Embryonic facial prominence (tissue), 1 donor: ENCODE data around the gene NDUFB3.

Experiments used
- DNase-seq: peaks from one replicate; pipeline ENCODE4 v3.0.0-alpha.2; 2016; ENCODE audit errors: extremely low spot score

Gene NDUFB3

DNA sequence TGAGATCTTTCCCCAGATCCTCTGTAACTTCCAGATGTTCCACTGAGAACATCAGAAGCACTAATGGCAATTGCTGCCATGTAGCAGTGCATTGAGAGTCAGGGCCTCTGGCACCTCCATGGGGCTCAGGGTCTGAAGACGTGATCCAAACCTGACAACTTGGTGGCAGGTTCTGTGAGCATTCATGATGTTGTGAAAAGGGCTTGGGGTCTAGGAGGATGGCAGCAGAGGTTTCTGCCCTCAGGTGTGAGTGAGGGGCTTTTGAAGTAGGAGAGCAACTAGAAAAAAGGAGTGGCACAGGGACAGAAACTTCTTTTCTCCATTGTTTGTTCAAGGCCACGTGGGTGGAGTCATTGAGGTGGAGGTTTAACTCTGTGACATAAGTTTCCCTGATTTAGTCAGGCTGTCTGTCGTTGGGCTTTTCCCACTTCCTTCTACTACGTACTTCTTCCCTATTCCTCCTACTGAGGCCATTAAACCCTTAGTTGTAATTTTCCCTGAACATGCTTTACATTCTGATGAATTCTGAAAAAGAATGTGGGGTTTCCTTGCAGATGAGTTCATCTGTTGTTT is 57.2 kb downstream of the NDUFB3 start:
- DNase-seq = no peak

- DNase-seq = no peak
Measured at GRCh38 chr2:201130524-201131186, 58.9 kb downstream of the NDUFB3 start.

DNA sequence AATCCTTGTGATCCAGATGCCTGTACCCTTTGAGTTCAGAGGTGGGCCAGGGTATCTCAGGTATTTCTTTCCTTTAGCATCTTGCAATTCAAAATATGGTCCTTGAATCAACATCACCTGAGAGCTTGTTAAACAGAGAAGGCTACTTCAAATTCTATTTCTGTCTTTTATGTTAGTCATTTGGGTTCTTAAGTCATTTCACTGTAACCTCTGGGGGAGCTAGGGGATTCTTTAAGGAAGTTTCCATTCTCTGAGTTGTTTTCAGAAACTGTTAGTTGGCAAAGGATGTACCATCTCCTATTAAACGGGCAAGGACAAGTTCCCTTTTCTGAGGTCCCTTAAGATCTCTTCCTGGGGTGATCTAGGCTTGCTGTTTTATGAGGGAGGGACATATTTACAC is 60.7 kb downstream of the NDUFB3 start:
- no peak for DNase-seq
